GM21717 (cell line): ENCODE measurements around the gene RAB8B.

ENCODE experiments used
- ATAC-seq: cut with Tn5 transposase; IDR thresholded peaks from one replicate; pipeline ENCODE4 v1.9.1; 2021; ENCODE audit warnings: mild to moderate bottlenecking, moderate library complexity; ENCODE audit not compliant: unreplicated experiment

Gene RAB8B

GRCh38 chr15:63188926-63189871, at the start of gene RAB8B:
RAB8B (plus strand) TSS chr15:63189606; CDS start chr15:63189625, 19 bp downstream.
- peak; percentile 60 for ATAC-seq

DNA sequence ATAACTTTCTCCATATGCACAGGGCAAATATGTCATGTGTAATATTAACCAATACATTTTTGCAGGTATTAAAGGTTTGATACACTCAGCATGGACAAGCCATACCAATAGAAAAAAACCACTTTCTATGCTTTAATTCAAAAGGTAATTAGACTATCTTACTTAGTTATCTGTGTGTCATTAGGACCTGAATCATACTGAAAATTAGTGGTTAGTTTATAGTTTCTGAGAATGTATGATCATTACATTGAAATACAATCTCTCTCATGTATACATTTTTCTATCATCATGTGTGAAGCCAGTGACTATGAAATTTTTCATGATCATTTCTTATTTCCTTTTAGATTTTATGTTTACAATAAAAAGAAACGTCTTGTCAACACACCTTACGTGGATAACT, 48.5 kb upstream of the RAB8B start:
- ATAC-seq: no peak

DNA sequence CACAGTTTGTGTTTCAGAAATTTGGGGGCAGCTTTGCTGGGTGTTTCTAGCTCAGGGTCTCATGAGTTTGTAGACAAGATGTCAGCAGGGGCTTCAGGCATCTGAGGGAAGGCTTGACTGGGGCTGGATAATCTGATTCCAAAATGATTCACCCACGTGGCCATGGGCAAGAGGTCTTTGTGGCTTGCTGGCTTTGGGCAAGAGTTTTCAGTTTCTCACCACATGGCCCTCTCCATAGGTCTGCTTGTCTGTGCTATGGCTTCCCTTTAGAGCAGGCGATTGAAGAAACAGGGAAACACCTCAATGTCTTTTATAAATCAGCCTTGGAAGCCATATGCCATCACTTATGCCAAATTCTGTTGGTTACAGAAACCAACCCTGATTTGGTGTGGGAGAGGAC, 44.0 kb upstream of the RAB8B start:
- no peak for ATAC-seq

DNA sequence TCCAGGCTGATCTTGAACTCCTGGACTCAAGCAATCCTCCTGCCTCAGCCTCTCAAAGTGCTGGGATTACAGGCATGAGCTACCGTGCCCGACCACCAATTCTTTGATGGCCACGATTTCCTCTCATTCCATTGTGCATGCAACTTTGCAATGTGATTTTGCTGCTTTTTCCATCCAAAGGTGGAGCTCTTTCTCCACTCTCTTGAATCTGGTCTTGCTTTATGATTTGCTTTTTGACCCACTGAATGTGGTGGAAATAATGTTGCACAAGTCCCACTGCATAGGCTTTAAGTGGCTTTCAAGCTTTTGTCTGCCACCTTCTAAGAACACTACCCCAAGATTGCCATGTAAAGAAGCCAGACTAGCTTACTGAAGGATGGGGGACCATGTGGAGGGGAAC, 42.7 kb upstream of the RAB8B start:
- no peak for ATAC-seq

- no peak for ATAC-seq
Observed at GRCh38 chr15:63151665-63152064, 37.7 kb upstream of the RAB8B start.

DNA sequence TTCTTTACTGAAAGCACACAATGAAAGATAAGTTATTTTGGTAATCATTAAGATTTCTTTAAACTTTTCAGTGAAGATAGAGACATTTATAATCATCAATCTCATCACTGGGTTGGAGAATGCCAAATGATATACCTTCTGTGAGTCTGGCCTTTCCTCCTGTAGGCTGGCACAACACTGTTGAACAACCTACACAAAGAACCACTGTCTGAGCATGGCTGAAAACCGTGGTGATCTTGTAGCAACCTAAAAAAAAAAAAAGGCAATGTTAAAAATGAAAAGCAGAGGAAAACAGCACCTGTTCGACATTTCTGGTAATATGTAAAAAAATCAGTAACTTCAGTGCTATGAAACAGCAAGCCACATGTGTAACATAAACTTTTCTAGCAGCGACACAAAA, 33.9 kb upstream of the RAB8B start:
- no peak for ATAC-seq

- no peak for ATAC-seq
Observed at GRCh38 chr15:63156086-63156710, 33.2 kb upstream of the RAB8B start.

- ATAC-seq: no peak
Observed at GRCh38 chr15:63156755-63157117, 32.7 kb upstream of the RAB8B start.

DNA sequence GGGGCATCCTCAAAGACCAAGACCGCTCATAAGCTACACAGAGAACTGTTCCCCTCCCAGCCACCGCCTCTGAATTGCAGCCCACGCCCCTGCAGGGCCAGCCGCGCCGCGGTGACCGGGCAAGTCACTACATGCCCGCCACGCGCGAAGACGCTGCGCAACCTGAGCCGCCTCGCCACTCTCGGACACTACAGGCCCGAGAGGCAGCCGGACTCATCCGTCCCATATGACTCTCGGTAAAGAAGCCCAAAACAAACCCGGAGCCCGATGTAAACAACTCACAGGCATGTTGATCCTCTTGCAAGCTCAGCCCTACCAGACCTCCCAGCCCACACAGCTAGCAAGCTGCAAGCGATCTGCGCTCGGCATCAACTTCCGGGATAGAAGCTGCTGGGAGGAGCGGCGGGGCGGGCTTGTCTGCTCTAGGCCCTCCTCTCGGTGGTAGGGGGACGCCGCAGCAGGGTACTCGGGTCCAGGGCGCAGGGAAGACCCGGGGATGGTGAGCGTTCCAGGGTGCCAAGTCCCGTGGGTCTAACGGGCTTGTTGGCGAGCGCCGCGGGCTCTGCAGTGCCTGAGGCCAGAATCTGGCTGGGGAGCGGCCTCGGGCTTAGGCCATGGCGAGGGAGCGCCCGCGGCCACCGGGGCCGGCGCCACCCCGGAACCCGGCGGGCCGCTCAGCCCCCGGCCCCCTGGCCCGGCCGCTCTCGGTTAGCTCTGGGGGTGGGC, 32.1 kb upstream of the RAB8B start, which contains the start of gene RPS27L:
Gene RPS27L, minus strand, starts transcription at position 360 of the 726 bp plus-strand sequence. Its CDS starts 72 bp downstream, at position 288.
- ATAC-seq: peak; percentile 88

GRCh38 chr15:63157891-63158431, 31.4 kb upstream of the RAB8B start:
- ATAC-seq: no peak

DNA sequence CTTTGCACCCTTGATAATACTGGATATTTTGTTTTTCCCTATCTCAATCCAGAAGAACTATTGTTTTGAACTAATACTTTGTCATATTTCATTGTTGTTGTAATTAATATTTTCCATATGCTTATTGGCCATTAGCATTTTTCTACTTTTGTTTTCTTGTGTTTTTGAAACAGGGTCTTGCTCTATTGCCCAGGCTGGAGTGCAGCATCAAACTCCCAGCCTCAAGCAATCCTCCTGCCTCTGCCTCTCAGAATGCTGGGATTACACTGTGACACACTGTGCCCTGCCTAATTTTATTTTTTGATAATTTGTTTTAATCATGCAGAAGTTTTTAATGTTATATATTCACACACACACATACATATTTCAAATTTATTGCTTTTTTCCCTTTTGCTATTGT, 28.8 kb upstream of the RAB8B start:
- ATAC-seq: no peak

- no peak for ATAC-seq
Observed at GRCh38 chr15:63163217-63163616, 26.2 kb upstream of the RAB8B start.

DNA sequence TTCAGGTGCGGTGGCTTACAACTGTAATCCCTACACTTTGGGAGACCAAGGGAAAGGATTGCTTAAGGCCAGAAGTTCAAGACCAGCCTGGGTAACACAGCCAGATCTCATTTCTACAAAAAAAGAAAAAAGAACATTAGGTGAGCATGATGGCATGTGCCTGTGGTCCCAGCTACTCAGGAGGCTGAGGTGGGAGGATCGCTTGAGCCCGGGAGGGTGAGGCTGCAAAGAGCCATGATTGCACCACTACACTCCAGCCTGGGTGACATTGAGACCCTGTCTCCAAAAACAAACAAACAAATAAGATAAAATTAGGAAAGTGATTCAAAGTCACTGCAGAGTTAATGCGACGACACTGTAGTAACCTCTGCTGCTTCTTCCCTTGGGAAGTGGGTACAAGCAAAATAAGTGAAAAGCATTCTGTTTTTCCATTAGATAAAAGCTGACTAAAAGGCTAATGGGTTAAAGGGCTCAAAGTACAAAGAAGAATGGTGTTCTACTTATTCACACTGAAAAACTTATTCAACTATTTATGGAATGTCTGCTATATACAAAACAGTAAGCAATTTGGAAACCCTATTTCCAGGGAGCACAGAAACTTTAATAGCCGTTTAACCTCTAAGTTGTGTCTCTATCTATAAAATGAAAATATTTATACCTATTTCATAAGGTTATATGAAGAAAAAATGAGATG, 24.1 kb upstream of the RAB8B start:
- ATAC-seq: no peak

DNA sequence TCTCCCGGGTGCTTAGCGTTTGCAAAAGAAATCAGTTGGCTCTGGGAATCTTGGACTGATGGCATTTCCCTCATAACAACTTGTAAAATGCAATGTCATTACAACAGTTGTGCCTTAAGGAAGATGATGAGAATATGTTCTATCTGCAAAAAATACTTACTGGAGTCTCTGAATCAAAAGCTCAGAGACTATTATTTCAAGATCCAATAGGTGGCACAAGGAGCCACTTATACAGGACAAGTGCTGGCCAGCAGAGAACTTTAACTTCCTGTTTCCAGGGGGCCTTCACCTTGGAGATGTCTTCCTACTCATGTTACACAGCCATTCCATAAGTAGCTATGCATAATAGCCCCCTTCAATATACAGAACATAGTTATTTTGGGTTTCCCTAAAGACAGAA, 23.2 kb upstream of the RAB8B start:
- ATAC-seq: no peak

DNA sequence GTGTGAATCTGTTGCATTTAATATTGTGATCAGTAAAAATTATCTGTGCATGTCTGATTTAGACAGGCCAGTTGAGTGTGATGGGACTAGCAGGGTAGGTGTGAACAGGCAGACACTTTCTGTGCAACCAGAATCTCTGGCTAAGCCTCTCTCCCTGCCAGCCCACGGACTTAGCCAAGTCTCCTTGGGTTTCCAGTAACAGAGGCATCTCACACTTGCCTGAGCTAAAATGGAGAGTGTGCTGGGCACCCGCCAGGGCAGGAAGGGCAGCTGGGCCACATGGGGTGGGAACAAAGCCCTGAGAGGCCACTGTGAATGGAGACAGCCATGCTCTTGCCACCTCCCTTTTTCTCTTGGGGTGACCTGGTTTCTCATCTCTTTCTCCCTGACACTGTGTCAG, 19.6 kb upstream of the RAB8B start:
- no peak for ATAC-seq

- no peak for ATAC-seq
Observed at GRCh38 chr15:63172376-63172775, 17.0 kb upstream of the RAB8B start.

- no peak for ATAC-seq
Observed at GRCh38 chr15:63172851-63173451, 16.5 kb upstream of the RAB8B start.

- ATAC-seq: no peak
Observed at GRCh38 chr15:63176302-63176701, 13.1 kb upstream of the RAB8B start.

DNA sequence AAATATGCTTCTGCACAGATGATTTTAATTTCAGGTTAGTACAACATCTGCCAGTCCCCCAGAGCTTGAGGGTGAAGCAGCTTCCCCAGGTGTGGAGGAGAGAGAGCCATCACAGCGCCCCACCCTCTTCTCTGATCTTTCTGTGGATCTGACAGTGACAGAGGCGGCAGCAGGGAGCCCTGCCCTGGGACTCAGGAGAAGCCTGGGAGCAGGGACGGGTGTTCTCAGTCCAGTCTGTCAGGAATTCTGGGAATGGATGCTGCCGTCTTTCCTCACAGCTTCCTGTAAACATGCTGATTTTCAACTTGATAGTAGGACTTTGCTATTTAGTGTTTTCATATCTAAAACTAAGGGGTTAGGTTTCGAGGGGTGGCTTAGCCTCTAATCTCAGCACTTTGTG, 11.4 kb upstream of the RAB8B start:
- no peak for ATAC-seq

DNA sequence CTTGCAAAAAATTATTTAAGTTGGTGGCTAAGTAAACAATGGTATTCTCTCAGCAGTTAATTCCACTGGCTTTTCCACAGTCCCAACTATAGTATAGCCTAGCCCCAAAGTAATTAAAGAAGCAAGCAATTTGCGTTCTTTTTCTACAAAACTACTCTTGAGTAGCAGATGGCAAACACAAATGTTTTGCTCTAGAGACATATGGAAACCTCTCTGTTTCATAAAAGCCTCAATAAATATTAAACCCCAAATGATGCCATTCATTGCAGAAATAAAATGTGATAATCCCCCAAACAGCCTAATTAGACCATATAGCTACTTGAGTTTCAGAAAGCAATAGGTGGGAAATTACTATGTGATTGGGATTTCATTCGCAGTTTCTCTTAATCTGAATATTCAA, 8.7 kb upstream of the RAB8B start:
- ATAC-seq: no peak
